ENCODE results near the gene IGSF23. TPM values are rescaled to one million over a fixed set of nuclear protein-coding genes. Genes with fewer than 3 reads are reported as not detected.

Gene IGSF23
- total RNA-seq, 1 donor from 2014 or later, result not detected

DNA sequence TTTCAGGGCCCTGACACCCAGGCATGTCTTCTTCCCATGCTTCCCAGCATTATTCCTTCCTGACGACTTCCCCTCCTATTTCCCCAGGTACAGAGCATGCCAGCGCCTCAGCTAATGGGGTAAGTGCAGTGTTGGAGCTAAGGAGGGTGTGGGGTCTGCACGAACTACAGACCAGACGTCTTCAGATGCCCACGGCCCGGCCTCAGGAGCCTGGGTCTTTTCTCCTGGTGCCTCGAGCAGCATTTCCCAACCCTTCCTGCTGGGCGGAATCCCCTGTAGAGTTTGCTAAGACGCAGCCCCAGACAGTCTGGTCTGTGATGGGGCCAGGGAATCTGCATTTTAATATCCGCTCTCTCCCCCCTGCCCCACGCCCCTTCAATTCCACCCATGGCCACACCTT, 47.8 kb downstream of the IGSF23 start:
- Mint-ChIP-seq H3K9me3 (ENCODE audit: low read depth) (no peaks in the 10 kb centered on the region), H3K27ac (ENCODE audit: unreplicated experiment) (no peak overlapping the region), H3K4me1 (ENCODE audit: low read depth) (peaks cover 9% of the 10 kb centered on the region), H3K36me3 (ENCODE audit: low read depth) (peaks cover 35% of the 10 kb centered on the region), H3K4me3 (ENCODE audit: unreplicated experiment) (no peak overlapping the region), H3K27me3 (ENCODE audit: low read depth) (no peaks in the 10 kb centered on the region)
- TF ChIP-seq, protein P1, sequence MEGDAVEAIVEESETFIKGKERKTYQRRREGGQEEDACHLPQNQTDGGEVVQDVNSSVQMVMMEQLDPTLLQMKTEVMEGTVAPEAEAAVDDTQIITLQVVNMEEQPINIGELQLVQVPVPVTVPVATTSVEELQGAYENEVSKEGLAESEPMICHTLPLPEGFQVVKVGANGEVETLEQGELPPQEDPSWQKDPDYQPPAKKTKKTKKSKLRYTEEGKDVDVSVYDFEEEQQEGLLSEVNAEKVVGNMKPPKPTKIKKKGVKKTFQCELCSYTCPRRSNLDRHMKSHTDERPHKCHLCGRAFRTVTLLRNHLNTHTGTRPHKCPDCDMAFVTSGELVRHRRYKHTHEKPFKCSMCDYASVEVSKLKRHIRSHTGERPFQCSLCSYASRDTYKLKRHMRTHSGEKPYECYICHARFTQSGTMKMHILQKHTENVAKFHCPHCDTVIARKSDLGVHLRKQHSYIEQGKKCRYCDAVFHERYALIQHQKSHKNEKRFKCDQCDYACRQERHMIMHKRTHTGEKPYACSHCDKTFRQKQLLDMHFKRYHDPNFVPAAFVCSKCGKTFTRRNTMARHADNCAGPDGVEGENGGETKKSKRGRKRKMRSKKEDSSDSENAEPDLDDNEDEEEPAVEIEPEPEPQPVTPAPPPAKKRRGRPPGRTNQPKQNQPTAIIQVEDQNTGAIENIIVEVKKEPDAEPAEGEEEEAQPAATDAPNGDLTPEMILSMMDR (IDR thresholded peaks at IDR 0.05), result no peak
- no peak for DNase-seq (ENCODE audit: low spot score)

DNA sequence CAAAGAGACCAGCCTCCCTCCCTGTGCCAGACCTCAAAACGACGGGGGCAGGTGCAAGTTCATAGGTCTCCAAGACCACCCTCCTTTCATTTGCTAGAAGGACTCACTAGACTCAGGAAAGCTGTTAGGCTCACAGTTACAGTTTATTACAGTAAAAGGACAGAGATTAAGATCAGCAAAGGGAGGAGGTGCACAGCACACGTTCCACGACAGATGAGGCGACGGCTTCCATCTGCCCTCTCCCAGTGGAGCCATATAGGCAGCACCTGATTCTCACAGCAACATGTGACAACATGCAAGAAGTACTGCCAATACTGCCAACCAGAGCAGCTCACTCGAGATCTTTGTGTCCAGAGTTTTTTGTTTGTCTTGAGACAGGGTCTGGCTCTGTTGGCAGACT, 48.5 kb downstream of the IGSF23 start:
- H3K4me3 Mint-ChIP-seq (ENCODE audit: unreplicated experiment), result no peak overlapping the region
- H3K27ac Mint-ChIP-seq (ENCODE audit: unreplicated experiment), result no peak overlapping the region
- no peaks in the 10 kb centered on the region for H3K9me3 Mint-ChIP-seq (ENCODE audit: low read depth)
- peaks cover 30% of the 10 kb centered on the region for H3K36me3 Mint-ChIP-seq (ENCODE audit: low read depth)
- no peak for DNase-seq (ENCODE audit: low spot score)
- TF ChIP-seq, protein P1 (IDR thresholded peaks at IDR 0.05), result no peak
- no peaks in the 10 kb centered on the region for H3K27me3 Mint-ChIP-seq (ENCODE audit: low read depth)
- H3K4me1 Mint-ChIP-seq (ENCODE audit: low read depth), result peaks cover 4% of the 10 kb centered on the region

DNA sequence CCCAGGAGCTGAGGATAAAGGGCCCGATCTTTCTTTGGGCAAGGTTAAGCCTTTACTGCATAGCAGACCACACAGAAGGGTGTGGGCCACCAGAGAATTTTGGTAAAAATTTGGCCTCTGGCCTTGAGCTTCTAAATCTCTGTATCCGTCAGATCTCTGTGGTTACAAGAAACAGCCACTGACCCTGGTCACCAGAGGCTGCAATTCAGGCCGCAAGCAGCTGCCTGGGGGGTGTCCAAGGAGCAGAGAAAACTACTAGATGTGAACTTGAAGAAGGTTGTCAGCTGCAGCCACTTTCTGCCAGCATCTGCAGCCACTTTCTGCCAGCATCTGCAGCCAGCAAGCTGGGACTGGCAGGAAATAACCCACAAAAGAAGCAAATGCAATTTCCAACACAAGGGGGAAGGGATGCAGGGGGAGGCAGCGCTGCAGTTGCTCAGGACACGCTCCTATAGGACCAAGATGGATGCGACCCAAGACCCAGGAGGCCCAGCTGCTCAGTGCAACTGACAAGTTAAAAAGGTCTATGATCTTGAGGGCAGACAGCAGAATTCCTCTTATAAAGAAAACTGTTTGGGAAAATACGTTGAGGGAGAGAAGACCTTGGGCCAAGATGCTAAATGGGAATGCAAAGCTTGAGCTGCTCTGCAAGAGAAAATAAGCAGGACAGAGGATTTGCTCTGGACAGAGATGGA, 49.5 kb downstream of the IGSF23 start:
- no peaks in the 10 kb centered on the region for H3K9me3 Mint-ChIP-seq (ENCODE audit: low read depth)
- no peaks in the 10 kb centered on the region for H3K27me3 Mint-ChIP-seq (ENCODE audit: low read depth)
- H3K36me3 Mint-ChIP-seq (ENCODE audit: low read depth), result peaks cover 21% of the 10 kb centered on the region
- no peaks in the 10 kb centered on the region for H3K4me1 Mint-ChIP-seq (ENCODE audit: low read depth)
- TF ChIP-seq, protein P1 (IDR thresholded peaks at IDR 0.05), result no peak
- H3K27ac Mint-ChIP-seq (ENCODE audit: unreplicated experiment), result no peak overlapping the region
- H3K4me3 Mint-ChIP-seq (ENCODE audit: unreplicated experiment), result no peak overlapping the region
- no peak for DNase-seq (ENCODE audit: low spot score)

DNA sequence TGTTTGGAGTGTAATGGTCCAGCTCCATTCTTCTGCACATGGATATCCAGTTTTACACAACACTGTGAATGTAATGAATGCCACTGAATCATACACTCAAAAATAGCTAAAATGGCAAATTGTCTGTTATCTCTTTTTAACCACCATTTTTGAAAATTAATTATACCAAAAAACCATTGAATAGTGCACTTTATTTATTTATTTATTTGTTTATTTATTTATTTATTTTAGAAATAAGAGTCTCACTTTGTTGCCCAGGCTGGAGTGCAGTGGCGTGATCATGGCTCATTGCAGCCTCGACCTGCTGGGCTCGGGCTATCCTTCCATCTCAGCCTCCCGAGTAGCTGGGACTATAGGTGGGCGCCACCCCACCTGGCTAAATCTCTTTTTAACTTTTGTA, 50.6 kb downstream of the IGSF23 start:
- no peak overlapping the region for H3K27ac Mint-ChIP-seq (ENCODE audit: unreplicated experiment)
- H3K4me1 Mint-ChIP-seq (ENCODE audit: low read depth), result no peaks in the 10 kb centered on the region
- H3K4me3 Mint-ChIP-seq (ENCODE audit: unreplicated experiment), result no peak overlapping the region
- TF ChIP-seq, protein P1 (IDR thresholded peaks at IDR 0.05), result no peak
- H3K36me3 Mint-ChIP-seq (ENCODE audit: low read depth), result peaks cover 14% of the 10 kb centered on the region
- DNase-seq (ENCODE audit: low spot score), result no peak
- H3K9me3 Mint-ChIP-seq (ENCODE audit: low read depth), result no peaks in the 10 kb centered on the region
- H3K27me3 Mint-ChIP-seq (ENCODE audit: low read depth), result no peaks in the 10 kb centered on the region

DNA sequence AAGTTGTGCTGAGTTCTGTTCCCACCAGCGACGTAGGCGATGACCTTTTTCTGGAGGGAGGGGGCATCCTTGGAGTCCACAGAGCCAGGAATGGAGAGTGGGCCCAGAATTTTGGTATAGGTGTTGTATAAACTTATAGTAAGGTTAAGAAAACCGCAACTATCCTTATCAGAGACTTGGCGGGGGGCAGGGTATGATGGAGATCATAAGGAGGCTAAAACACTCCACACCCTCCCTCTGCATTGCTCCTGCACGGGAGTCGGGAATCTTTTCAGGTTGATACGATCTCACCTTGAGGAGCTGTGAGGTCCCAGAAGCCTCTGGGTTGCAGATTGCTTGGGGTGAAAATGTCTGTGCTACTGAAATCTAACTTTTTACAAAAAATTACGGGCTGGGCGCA, 51.6 kb downstream of the IGSF23 start:
- Mint-ChIP-seq H3K9me3 (ENCODE audit: low read depth) (no peaks in the 10 kb centered on the region), H3K27me3 (ENCODE audit: low read depth) (no peaks in the 10 kb centered on the region), H3K4me3 (ENCODE audit: unreplicated experiment) (no peak overlapping the region), H3K27ac (ENCODE audit: unreplicated experiment) (no peak overlapping the region), H3K4me1 (ENCODE audit: low read depth) (no peaks in the 10 kb centered on the region), H3K36me3 (ENCODE audit: low read depth) (peaks cover 14% of the 10 kb centered on the region)
- TF ChIP-seq, protein P1 (IDR thresholded peaks at IDR 0.05), result no peak
- DNase-seq (ENCODE audit: low spot score), result no peak

Measured in chondrocyte (in vitro differentiated cells).